KOPT-K1 (cell line): Measurements from ENCODE around the gene OGFOD1.
"Not testable (repeated sequence)": the region's sequence is repeated elsewhere in the genome, so short reads cannot be mapped to it uniquely, and the experiment has no call there.

Experiments used
- H3K27ac ChIP-seq: fragments of 200-600 bp; sonication (generic); 2 replicates; pipeline ENCODE4 v1.5.1; 2016; ENCODE audit warnings: antibody characterized with exemption, mild to moderate bottlenecking, low read depth, low read length; ENCODE audit not compliant: poor library complexity, severe bottlenecking
- H3K36me3 ChIP-seq: fragments of 200-600 bp; sonication (generic); 2 replicates; pipeline ENCODE4 v1.5.1; 2017; ENCODE audit warnings: antibody characterized with exemption, mild to moderate bottlenecking, low read length, moderate library complexity; ENCODE audit not compliant: insufficient read depth
- H3K9me3 ChIP-seq: fragments of 200-600 bp; sonication (generic); 2 replicates; pipeline ENCODE4 v1.5.1; 2017; ENCODE audit warnings: antibody characterized with exemption, low read length, mild to moderate bottlenecking; ENCODE audit not compliant: insufficient read depth, poor library complexity, severe bottlenecking

Gene OGFOD1

GRCh38 chr16:56482683-56483236, 31.4 kb downstream of the OGFOD1 start:
- Histone ChIP-seq H3K9me3 (no peaks in the 10 kb centered on the region), H3K27ac (no peak overlapping the region), H3K36me3 (peaks cover 59% of the 10 kb centered on the region)

GRCh38 chr16:56483394-56483793, 32.0 kb downstream of the OGFOD1 start:
- no peak overlapping the region for H3K27ac ChIP-seq
- H3K36me3 ChIP-seq = peaks cover 52% of the 10 kb centered on the region
- no peaks in the 10 kb centered on the region for H3K9me3 ChIP-seq

GRCh38 chr16:56488035-56488434, 36.7 kb downstream of the OGFOD1 start:
- no peak overlapping the region for H3K27ac ChIP-seq
- no peaks in the 10 kb centered on the region for H3K9me3 ChIP-seq
- peaks cover 20% of the 10 kb centered on the region for H3K36me3 ChIP-seq

- H3K27ac ChIP-seq, H3K9me3 ChIP-seq: not testable (repeated sequence)
- peaks cover 16% of the 10 kb centered on the region for H3K36me3 ChIP-seq
These were observed 37.5 kb downstream of the OGFOD1 start for GRCh38 chr16:56488868-56489267.

- Histone ChIP-seq H3K9me3 (no peaks in the 10 kb centered on the region), H3K36me3 (peaks cover 6% of the 10 kb centered on the region), H3K27ac (no peak overlapping the region)
These were observed 40.4 kb downstream of the OGFOD1 start for GRCh38 chr16:56491657-56492261.

GRCh38 chr16:56493126-56493525, 41.8 kb downstream of the OGFOD1 start:
- H3K27ac ChIP-seq = no peak overlapping the region
- peaks cover 15% of the 10 kb centered on the region for H3K36me3 ChIP-seq

GRCh38 chr16:56493815-56494214, 42.5 kb downstream of the OGFOD1 start:
- no peaks in the 10 kb centered on the region for H3K9me3 ChIP-seq
- peaks cover 22% of the 10 kb centered on the region for H3K36me3 ChIP-seq
- H3K27ac ChIP-seq = no peak overlapping the region

More at GRCh38 chr16:56493126-56493525, 41.8 kb downstream of the OGFOD1 start:
- no peaks in the 10 kb centered on the region for H3K9me3 ChIP-seq

- Histone ChIP-seq H3K36me3 (peaks cover 52% of the 10 kb centered on the region), H3K27ac (no peak overlapping the region), H3K9me3 (no peaks in the 10 kb centered on the region)
These were observed 53.8 kb downstream of the OGFOD1 start for GRCh38 chr16:56505181-56505580.

GRCh38 chr16:56506941-56507340, 55.6 kb downstream of the OGFOD1 start:
- peaks cover under 1% of the 10 kb centered on the region for H3K9me3 ChIP-seq
- peaks cover 36% of the 10 kb centered on the region for H3K36me3 ChIP-seq
- no peak overlapping the region for H3K27ac ChIP-seq

GRCh38 chr16:56510544-56510943, 59.2 kb downstream of the OGFOD1 start:
- H3K36me3 ChIP-seq = peaks cover 26% of the 10 kb centered on the region
- no peak overlapping the region for H3K27ac ChIP-seq
- peaks cover 5% of the 10 kb centered on the region for H3K9me3 ChIP-seq

- Histone ChIP-seq H3K27ac (no peak overlapping the region), H3K9me3 (peaks cover 5% of the 10 kb centered on the region), H3K36me3 (peaks cover 18% of the 10 kb centered on the region; the same call in 1 of the 2 replicates)
These were observed 60.7 kb downstream of the OGFOD1 start for GRCh38 chr16:56512025-56512424.

- Histone ChIP-seq H3K27ac (no peak overlapping the region), H3K9me3 (peaks cover 5% of the 10 kb centered on the region), H3K36me3 (peaks cover 18% of the 10 kb centered on the region; the same call in 1 of the 2 replicates)
These were observed 61.7 kb downstream of the OGFOD1 start for GRCh38 chr16:56513091-56513490.

GRCh38 chr16:56513972-56514371, 62.6 kb downstream of the OGFOD1 start:
- Histone ChIP-seq H3K9me3 (peaks cover 5% of the 10 kb centered on the region), H3K27ac (no peak overlapping the region), H3K36me3 (peaks cover 11% of the 10 kb centered on the region; the same call in 1 of the 2 replicates)

GRCh38 chr16:56514845-56515244, 63.5 kb downstream of the OGFOD1 start:
- Histone ChIP-seq H3K27ac (no peak overlapping the region), H3K9me3 (peaks cover 5% of the 10 kb centered on the region), H3K36me3 (peaks cover 7% of the 10 kb centered on the region; the same call in 1 of the 2 replicates)

GRCh38 chr16:56515665-56516064, 64.3 kb downstream of the OGFOD1 start:
- H3K27ac ChIP-seq = no peak overlapping the region
- peaks cover 7% of the 10 kb centered on the region; the same call in 1 of the 2 replicates for H3K36me3 ChIP-seq
- peaks cover 5% of the 10 kb centered on the region for H3K9me3 ChIP-seq

GRCh38 chr16:56517206-56517605, 65.9 kb downstream of the OGFOD1 start:
- H3K36me3 ChIP-seq = peaks cover 7% of the 10 kb centered on the region; the same call in 1 of the 2 replicates
- H3K27ac ChIP-seq = no peak overlapping the region
- H3K9me3 ChIP-seq = peaks cover 2% of the 10 kb centered on the region
